ENCODE results near the gene TP53TG5.

DNA sequence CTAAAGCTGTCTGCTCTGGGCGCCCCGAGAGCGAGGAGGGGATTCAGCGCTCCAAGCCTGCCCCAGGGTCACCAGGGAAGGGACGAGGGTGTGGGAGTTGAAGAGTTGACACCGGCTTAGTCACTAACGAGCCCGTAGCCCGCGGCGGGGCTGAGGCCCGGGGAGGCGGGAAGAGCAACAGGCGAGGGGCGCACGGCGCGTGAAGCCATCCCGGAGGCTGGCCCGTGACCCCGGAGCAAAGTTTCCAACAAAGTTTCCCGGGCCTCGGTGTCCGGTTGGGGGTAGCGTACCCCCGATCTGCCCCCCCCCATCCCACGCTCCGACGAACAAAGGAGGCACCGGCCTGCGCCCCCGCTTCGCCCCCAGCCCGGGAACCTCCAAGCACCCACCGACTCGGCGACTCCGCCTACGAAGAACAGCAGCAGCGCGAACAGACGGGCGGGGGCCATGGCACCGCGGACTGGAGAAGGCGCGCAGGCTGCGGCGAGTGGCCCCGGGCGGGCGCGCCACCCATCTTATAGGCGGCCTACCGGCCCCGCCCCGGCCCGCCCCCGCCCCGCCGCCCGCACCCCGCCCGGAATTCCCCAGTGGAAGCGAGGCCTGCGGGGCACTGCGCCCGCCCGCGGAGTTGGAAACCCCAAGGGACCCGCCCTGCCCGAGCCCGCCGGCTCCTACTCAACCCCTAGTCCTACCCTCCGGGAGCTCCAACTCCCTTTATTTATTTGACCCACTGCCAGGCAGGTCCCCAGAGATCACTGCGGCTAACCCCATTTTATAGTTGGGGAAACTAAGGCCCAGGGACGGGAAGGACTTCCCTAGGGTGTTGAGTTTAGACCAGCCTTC is 30.0 kb downstream of the TP53TG5 start, which contains the start of gene SDC4:
- peak; percentile 99 for TF ChIP-seq POLR2A (IDR thresholded peaks at IDR 0.05)
- TF ChIP-seq, protein P1, sequence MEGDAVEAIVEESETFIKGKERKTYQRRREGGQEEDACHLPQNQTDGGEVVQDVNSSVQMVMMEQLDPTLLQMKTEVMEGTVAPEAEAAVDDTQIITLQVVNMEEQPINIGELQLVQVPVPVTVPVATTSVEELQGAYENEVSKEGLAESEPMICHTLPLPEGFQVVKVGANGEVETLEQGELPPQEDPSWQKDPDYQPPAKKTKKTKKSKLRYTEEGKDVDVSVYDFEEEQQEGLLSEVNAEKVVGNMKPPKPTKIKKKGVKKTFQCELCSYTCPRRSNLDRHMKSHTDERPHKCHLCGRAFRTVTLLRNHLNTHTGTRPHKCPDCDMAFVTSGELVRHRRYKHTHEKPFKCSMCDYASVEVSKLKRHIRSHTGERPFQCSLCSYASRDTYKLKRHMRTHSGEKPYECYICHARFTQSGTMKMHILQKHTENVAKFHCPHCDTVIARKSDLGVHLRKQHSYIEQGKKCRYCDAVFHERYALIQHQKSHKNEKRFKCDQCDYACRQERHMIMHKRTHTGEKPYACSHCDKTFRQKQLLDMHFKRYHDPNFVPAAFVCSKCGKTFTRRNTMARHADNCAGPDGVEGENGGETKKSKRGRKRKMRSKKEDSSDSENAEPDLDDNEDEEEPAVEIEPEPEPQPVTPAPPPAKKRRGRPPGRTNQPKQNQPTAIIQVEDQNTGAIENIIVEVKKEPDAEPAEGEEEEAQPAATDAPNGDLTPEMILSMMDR (IDR thresholded peaks at IDR 0.05 in 4 of 5, conservative IDR thresholded peaks at IDR 0.05 in 1 of 5): no peak

Data from gastrocnemius medialis (tissue), 4 donors.